Tibial nerve (tissue), 4 donors: Measurements from ENCODE around the gene TCF23. TPM values are rescaled to one million over a fixed set of nuclear protein-coding genes. Genes with fewer than 3 reads are reported as not detected.
"Not testable (repeated sequence)": the region's sequence is repeated elsewhere in the genome, so short reads cannot be mapped to it uniquely, and the experiment has no call there.

ENCODE experiments used
- DNase-seq, 2 donors: peaks; one replicate each; pipeline ENCODE4 v3.0.0-alpha.2; 2019; ENCODE audit warnings: low spot score in 2 of 2
- H3K27ac ChIP-seq, 4 donors: fragments of 200-600 bp; sonication (generic) in 3 of 4; one replicate each; pipeline ENCODE4 v1.5.1; 2017 to 2019; ENCODE audit warnings: mild to moderate bottlenecking in 1 of 4
- H3K27me3 ChIP-seq, 2 donors: fragments of 200-600 bp; sonication (generic) in 1 of 2; one replicate each; pipeline versions ENCODE4 v1.5.1 to v1.6.0; 2017 to 2019
- H3K36me3 ChIP-seq, 3 donors: fragments of 200-600 bp; sonication (generic); one replicate each; pipeline ENCODE4 v1.5.1; 2018 to 2019
- H3K4me1 ChIP-seq, 4 donors: fragments of 200-600 bp; sonication (generic) in 3 of 4; one replicate each; pipeline ENCODE4 v1.5.1; 2017 to 2019
- H3K4me3 ChIP-seq, 4 donors: fragments of 200-600 bp; sonication (generic) in 3 of 4; one replicate each; pipeline ENCODE4 v1.5.1; 2017 to 2019; ENCODE audit warnings: mild to moderate bottlenecking in 1 of 4, moderate library complexity in 1 of 4
- H3K9me3 ChIP-seq, 4 donors: fragments of 200-600 bp; sonication (generic) in 3 of 4; one replicate each; pipeline ENCODE4 v1.5.1; 2017 to 2019
- EP300 ChIP-seq, 2 donors: sonication (generic); formaldehyde crosslinking; IDR thresholded peaks; one replicate each; pipeline ENCODE4 v1.6.1; 2017; ENCODE audit warnings: antibody characterized with exemption in 2 of 2, mild to moderate bottlenecking in 1 of 2
- POLR2A ChIP-seq, 2 donors: fragments of 450-650 bp; IDR thresholded peaks; one replicate each; pipeline ENCODE4 v1.6.1; 2017; ENCODE audit warnings: antibody characterized with exemption in 2 of 2, mild to moderate bottlenecking in 2 of 2, moderate library complexity in 2 of 2
- WGBS, 2 donors: methylation state at CpG; one replicate each; pipeline ENCODE4 v1.1.5; 2018; 5-methylcytosine and 5-hydroxymethylcytosine counted together
- total RNA-seq, 4 donors: library from RNA; depleted of rRNA; stranded (reverse); fragments of >200 nt; gene quantifications; one replicate each; pipeline ENCODE4 v1.1.0, GENCODE V29; 2016
- TF ChIP-seq, protein P1 (sequence below), 5 experiments: fragments of 200-600 bp in 3 of 5; fragments of 450-650 bp in 2 of 5; sonication (generic) in 3 of 5; IDR thresholded peaks; one replicate each; pipeline ENCODE4 v1.5.1; 2016 to 2019; ENCODE audit warnings: antibody characterized with exemption in 5 of 5, mild to moderate bottlenecking in 3 of 5, moderate library complexity in 2 of 5

TCF23 gene
- total RNA-seq, 4 donors from 2014 or later, result not detected

DNA sequence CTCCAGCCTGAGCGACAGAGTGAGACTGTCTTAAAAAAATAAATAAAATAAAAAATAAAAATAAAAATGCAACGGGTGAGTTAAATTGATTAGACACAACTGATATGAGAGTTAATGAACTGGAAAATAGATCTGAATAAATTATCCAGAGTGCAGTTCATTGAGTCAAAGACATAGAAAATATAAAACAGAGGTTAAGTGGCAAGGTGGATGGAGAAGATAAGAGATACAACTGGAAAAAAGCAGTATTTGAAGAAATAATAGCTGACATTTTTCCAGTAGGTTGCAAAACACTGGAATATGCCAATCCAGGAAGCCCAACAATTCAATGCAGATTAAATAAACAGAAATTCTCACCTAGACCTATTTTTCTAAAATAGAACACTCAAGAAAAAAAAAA lies 40.6 kb upstream of the TCF23 start:
- Histone ChIP-seq H3K9me3 (no peaks in the 10 kb centered on the region), H3K36me3 (no peaks in the 10 kb centered on the region), H3K27ac (no peak overlapping the region), H3K4me3 (no peak overlapping the region), H3K4me1 (peaks cover 0 to 3% (median 0%) of the 10 kb centered on the region in 4 donors), H3K27me3 (no peaks in the 10 kb centered on the region)
- no peak for DNase-seq
- no peak for TF ChIP-seq EP300 (IDR thresholded peaks at IDR 0.05)
- TF ChIP-seq POLR2A (IDR thresholded peaks at IDR 0.05), result no peak
- TF ChIP-seq, protein P1, sequence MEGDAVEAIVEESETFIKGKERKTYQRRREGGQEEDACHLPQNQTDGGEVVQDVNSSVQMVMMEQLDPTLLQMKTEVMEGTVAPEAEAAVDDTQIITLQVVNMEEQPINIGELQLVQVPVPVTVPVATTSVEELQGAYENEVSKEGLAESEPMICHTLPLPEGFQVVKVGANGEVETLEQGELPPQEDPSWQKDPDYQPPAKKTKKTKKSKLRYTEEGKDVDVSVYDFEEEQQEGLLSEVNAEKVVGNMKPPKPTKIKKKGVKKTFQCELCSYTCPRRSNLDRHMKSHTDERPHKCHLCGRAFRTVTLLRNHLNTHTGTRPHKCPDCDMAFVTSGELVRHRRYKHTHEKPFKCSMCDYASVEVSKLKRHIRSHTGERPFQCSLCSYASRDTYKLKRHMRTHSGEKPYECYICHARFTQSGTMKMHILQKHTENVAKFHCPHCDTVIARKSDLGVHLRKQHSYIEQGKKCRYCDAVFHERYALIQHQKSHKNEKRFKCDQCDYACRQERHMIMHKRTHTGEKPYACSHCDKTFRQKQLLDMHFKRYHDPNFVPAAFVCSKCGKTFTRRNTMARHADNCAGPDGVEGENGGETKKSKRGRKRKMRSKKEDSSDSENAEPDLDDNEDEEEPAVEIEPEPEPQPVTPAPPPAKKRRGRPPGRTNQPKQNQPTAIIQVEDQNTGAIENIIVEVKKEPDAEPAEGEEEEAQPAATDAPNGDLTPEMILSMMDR (IDR thresholded peaks at IDR 0.05), result no peak
- WGBS, 2 donors, result 89 to 93% methylated on average over 2 of the region's 2 CpGs

DNA sequence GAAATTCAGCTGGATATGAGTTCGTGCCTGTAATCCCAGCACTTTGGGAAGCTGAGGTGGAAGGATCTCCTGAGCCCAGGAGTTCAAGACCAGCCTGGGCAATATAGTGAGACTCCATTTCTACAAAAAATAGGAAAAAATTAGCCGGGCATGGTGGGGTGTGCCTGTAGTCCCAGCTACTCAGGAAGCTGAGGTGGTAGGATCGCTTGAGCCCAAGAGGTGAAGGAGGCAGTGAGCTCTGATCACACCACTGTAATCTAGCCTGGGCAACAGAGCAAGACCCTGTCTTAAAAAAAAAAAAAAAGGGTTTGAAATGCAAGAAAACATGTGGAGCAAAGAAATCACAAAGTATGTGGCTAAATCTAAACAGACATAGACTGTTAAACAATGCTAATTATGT lies 39.7 kb upstream of the TCF23 start:
- 88 to 94% methylated on average over 3 of the region's 3 CpGs for WGBS, 2 donors
- no peak overlapping the region for H3K4me3 ChIP-seq
- no peaks in the 10 kb centered on the region for H3K27me3 ChIP-seq
- H3K9me3 ChIP-seq, result no peaks in the 10 kb centered on the region
- peaks cover 0 to 3% (median 0%) of the 10 kb centered on the region in 4 donors for H3K4me1 ChIP-seq
- no peaks in the 10 kb centered on the region for H3K36me3 ChIP-seq
- TF ChIP-seq EP300 (IDR thresholded peaks at IDR 0.05) (no peak), POLR2A (IDR thresholded peaks at IDR 0.05) (no peak)
- TF ChIP-seq, protein P1 (IDR thresholded peaks at IDR 0.05), result no peak
- no peak overlapping the region for H3K27ac ChIP-seq
- DNase-seq, result no peak

DNA sequence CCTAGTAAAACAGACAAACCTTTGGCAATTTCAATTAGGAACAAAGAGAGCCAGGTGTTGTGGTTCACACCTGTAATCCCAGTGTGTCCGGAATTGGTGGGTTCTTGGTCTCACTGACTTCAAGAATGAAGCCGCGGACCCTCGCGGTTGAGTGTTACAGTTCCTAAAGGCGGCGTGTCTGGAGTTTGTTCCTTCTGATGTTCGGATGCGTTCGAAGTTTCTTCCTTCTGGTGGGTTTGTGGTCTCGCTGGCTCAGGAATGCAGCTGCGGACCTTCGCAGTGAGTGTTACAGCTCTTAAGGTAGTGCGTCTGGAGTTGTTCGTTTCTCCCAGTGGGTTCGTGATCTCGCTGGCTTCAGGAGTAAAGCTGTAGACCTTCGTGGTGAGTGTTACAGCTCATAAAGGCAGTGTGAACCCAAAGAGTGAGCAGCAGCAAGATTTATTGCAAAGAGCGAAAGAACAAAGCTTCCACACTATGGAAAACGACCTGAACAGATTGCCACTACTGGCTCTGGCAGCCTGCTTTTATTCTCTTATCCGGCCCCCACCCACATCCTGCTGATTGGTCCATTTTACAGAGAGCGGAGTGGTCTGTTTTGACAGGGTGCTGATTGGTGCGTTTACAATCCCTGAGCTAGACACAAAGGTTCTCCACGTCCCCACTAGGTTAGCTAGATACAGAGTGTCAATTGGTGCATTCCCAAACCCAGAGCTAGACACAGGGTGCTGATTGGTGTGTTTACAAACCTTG lies 38.0 kb upstream of the TCF23 start:
- H3K27me3 ChIP-seq, H3K4me1 ChIP-seq, H3K36me3 ChIP-seq, DNase-seq, H3K27ac ChIP-seq, H3K9me3 ChIP-seq, H3K4me3 ChIP-seq: not testable (repeated sequence)
- 75 to 79% methylated on average over 24 of the region's 24 CpGs for WGBS, 2 donors

DNA sequence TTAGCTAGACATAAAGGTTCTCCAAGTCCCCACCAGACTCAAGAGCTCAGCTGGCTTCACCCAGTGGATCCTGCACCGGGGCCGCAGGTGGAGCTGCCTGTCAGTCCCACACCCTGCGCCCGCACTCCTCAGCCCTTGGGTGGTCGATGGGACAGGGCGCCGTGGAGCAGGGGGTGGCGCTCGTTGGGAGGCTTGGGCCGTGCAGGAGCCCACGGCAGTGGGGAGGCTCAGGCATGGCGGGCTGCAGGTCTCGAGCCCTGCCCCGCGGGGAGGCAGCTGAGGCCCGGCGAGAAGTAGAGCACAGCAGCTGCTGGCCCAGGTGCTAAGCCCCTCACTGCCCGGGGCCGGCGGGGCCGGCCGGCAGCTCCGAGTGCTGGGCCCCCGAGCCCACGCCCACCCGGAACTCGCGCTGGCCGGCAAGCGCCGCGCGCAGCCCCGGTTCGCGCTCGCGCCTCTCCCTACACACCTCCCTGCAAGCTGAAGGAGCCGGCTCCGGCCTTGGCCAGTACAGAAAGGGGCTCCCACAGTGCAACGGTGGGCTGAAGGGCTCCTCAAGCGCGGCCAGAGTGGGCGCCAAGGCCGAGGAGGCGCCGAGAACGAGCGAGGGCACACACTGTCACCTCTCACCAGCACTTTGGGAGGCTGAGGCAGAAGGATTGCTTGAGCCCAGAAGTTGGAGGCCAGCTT lies 37.3 kb upstream of the TCF23 start:
- not testable (repeated sequence) for H3K36me3 ChIP-seq, H3K4me3 ChIP-seq, H3K4me1 ChIP-seq, H3K27me3 ChIP-seq, H3K9me3 ChIP-seq, DNase-seq, H3K27ac ChIP-seq
- 92 to 95% methylated on average over 41 to 45 of the region's 49 CpGs for WGBS, 2 donors

DNA sequence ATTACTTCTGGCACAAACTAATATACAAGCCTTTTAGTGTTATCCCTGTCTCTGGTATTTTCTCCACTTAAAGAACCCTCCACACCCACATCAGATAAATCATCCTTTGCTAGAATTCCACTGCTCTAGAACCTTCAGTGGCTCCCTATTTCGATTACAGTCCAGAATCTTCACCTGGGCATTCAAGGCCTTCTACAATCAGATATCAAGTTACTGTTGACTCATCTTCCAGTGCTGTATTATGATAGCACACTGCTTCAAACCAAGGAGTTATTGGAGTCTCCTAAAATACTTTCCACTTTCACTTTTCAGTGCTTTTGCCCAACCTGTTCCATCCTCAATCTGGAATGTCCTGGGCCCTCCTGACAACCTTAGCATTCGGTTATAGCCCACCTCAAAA lies 33.3 kb upstream of the TCF23 start:
- H3K9me3 ChIP-seq, result no peaks in the 10 kb centered on the region
- H3K27me3 ChIP-seq, result peaks cover 0 to 31% of the 10 kb centered on the region in 2 donors

More for the DNA sequence above, 33.3 kb upstream of the TCF23 start:
- Histone ChIP-seq H3K4me1 (peaks cover 0 to 11% (median 3%) of the 10 kb centered on the region in 4 donors), H3K27ac (no peak overlapping the region), H3K36me3 (no peaks in the 10 kb centered on the region), H3K4me3 (no peak overlapping the region)
- WGBS, 2 donors, result 64 to 65% methylated on average over 2 of the region's 2 CpGs
- no peak for DNase-seq
- TF ChIP-seq EP300 (IDR thresholded peaks at IDR 0.05), result no peak
- TF ChIP-seq, protein P1 (IDR thresholded peaks at IDR 0.05), result no peak
